ENCODE data around the gene TMEM183A. TPM values are rescaled to one million over a fixed set of nuclear protein-coding genes. Genes with fewer than 3 reads are reported as not detected.
"Not testable (repeated sequence)": the region's sequence is repeated elsewhere in the genome, so short reads cannot be mapped to it uniquely, and the experiment has no call there.

The TMEM183A gene
- total and polyA plus RNA-seq, 9 of the 15 experiments (the other 6 are each of a cell fraction or from before 2014, with no cell fraction given): 23.4 to 190 (median 124) TPM

GRCh38 chr1:203017061-203017460 lies 9.9 kb downstream of the TMEM183A start:
- Histone ChIP-seq H3K9me3 (replicated peaks; ENCODE audit: control insufficient read depth, insufficient read depth, low read depth, low read length) (no peaks in the 10 kb centered on the region), H3K4me2 (ENCODE audit: insufficient read depth, low read length) (no peak overlapping the region), H3K27ac (ENCODE audit: extremely low read depth, low read depth, low read length) (no peak overlapping the region), H4K20me1 (replicated peaks; ENCODE audit: control insufficient read depth, insufficient read depth, low read length) (no peaks in the 10 kb centered on the region), H3K79me2 (ENCODE audit: control insufficient read depth, insufficient read depth, low read length) (peaks cover 18% of the 10 kb centered on the region; the same call in 2 of the 3 replicates), H3K4me1 (replicated peaks in 1 of 2; ENCODE audit: control insufficient read depth in 2 of 2, insufficient read depth in 2 of 2, low read length in 2 of 2) (no peaks in the 10 kb centered on the region), H3K4me3 (no peak overlapping the region), H3K9ac (ENCODE audit: insufficient read depth in 1 of 2, low read depth in 2 of 2, low read length in 2 of 2) (no peak overlapping the region), H3K27me3 (ENCODE audit: control insufficient read depth in 2 of 2, insufficient read depth in 2 of 2, low read length in 2 of 2) (no peaks in the 10 kb centered on the region), H3K9me1 (ENCODE audit: control insufficient read depth, insufficient read depth, low read length) (no peaks in the 10 kb centered on the region), H3K36me3 (ENCODE audit: control insufficient read depth, insufficient read depth, low read length) (peaks cover 98% of the 10 kb centered on the region), H2AFZ (ENCODE audit: low read depth, low read length) (no peak overlapping the region)
- CTCF ChIA-PET (ENCODE audit: low intra/inter-chr PET ratio): no interaction called here
- intact Hi-C loops (cut with micrococcal nuclease) (no loop called here), in situ Hi-C loops (cut with MboI) (no loop called here)
- WGBS (ENCODE audit: insufficient coverage, low coverage, missing lambda C conversion rate): 95% methylated on average over 4 of the region's 4 CpGs
- no peak for FAIRE-seq
- no peak for ATAC-seq
- BruUV-seq (replicated peaks): no TSS peak
- TF ChIP-seq HNRNPH1 (optimal IDR thresholded peaks at IDR 0.05; ENCODE audit: low read depth, low read length) (no peak), PURB (CRISPR knock-in tag; IDR thresholded peaks at IDR 0.05; ENCODE audit: low read depth) (no peak), TRIM25 (IDR thresholded peaks at IDR 0.05; ENCODE audit: borderline replicate concordance) (no peak)
- no peak for DNase-seq (ENCODE audit: extremely low read depth in 1 of 4, low spot score in 3 of 4)
- POLR2A ChIA-PET: interaction anchor here (1.9 to 4.2 kb wide), 2 partner anchors 9 to 10 kb away, joined by 10 to 22 read pairs; partner anchors contain the start of genes PPFIA4 and TMEM183A

- H3K27me3 ChIP-seq (ENCODE audit: control insufficient read depth in 2 of 2, insufficient read depth in 2 of 2, low read length in 2 of 2): no peaks in the 10 kb centered on the region
- ChIA-PET CTCF (ENCODE audit: low intra/inter-chr PET ratio) (no interaction called here), POLR2A (interaction anchor here (1.9 to 4.2 kb wide), 2 partner anchors 10 kb away, joined by 10 to 22 read pairs; partner anchors contain the start of genes PPFIA4 and TMEM183A)
- no peak overlapping the region for H3K9ac ChIP-seq (ENCODE audit: insufficient read depth in 1 of 2, low read depth in 2 of 2, low read length in 2 of 2)
- WGBS (ENCODE audit: insufficient coverage, low coverage, missing lambda C conversion rate): 94% methylated on average over 6 of the region's 6 CpGs
- H3K36me3 ChIP-seq (ENCODE audit: control insufficient read depth, insufficient read depth, low read length): peaks cover 98% of the 10 kb centered on the region
- peaks cover 13% of the 10 kb centered on the region; the same call in 2 of the 3 replicates for H3K79me2 ChIP-seq (ENCODE audit: control insufficient read depth, insufficient read depth, low read length)
- H3K4me1 ChIP-seq (replicated peaks in 1 of 2; ENCODE audit: control insufficient read depth in 2 of 2, insufficient read depth in 2 of 2, low read length in 2 of 2): no peaks in the 10 kb centered on the region
- no peaks in the 10 kb centered on the region for H3K9me3 ChIP-seq (replicated peaks; ENCODE audit: control insufficient read depth, insufficient read depth, low read depth, low read length)
- in situ Hi-C loops (cut with MboI): no loop called here
- no peak for FAIRE-seq
- H3K27ac ChIP-seq (ENCODE audit: extremely low read depth, low read depth, low read length): no peak overlapping the region
- no peak overlapping the region for H3K4me2 ChIP-seq (ENCODE audit: insufficient read depth, low read length)
- H3K9me1 ChIP-seq (ENCODE audit: control insufficient read depth, insufficient read depth, low read length): no peaks in the 10 kb centered on the region
- no peak overlapping the region for H2AFZ ChIP-seq (ENCODE audit: low read depth, low read length)
- no peak for DNase-seq (ENCODE audit: extremely low read depth in 1 of 4, low spot score in 3 of 4)
- no peak for ATAC-seq
- TF ChIP-seq SAFB (IDR thresholded peaks at IDR 0.05; ENCODE audit: borderline replicate concordance, low read depth, low read length): no peak
- no peak overlapping the region for H3K4me3 ChIP-seq
- no TSS peak for BruUV-seq (replicated peaks)
- intact Hi-C loops (cut with micrococcal nuclease): no loop called here
- H4K20me1 ChIP-seq (replicated peaks; ENCODE audit: control insufficient read depth, insufficient read depth, low read length): no peaks in the 10 kb centered on the region
Observed at GRCh38 chr1:203017692-203018091, 10.5 kb downstream of the TMEM183A start.

- H3K4me2 ChIP-seq (ENCODE audit: insufficient read depth, low read length); DNase-seq (ENCODE audit: extremely low read depth in 1 of 4, low spot score in 3 of 4); intact Hi-C loops (cut with micrococcal nuclease); H3K79me2 ChIP-seq (ENCODE audit: control insufficient read depth, insufficient read depth, low read length); CTCF ChIA-PET (ENCODE audit: low intra/inter-chr PET ratio); H2AFZ ChIP-seq (ENCODE audit: low read depth, low read length); H3K9me1 ChIP-seq (ENCODE audit: control insufficient read depth, insufficient read depth, low read length); H3K27me3 ChIP-seq (ENCODE audit: control insufficient read depth in 2 of 2, insufficient read depth in 2 of 2, low read length in 2 of 2); H3K4me3 ChIP-seq; H3K9ac ChIP-seq (ENCODE audit: insufficient read depth in 1 of 2, low read depth in 2 of 2, low read length in 2 of 2); BruUV-seq (replicated peaks); H3K27ac ChIP-seq (ENCODE audit: extremely low read depth, low read depth, low read length); H4K20me1 ChIP-seq (replicated peaks; ENCODE audit: control insufficient read depth, insufficient read depth, low read length); in situ Hi-C loops (cut with MboI); H3K9me3 ChIP-seq (replicated peaks; ENCODE audit: control insufficient read depth, insufficient read depth, low read depth, low read length): not testable (repeated sequence)
- FAIRE-seq (peak; percentile 86), ATAC-seq (peak; percentile 64)
- Histone ChIP-seq H3K36me3 (ENCODE audit: control insufficient read depth, insufficient read depth, low read length) (peaks cover 75% of the 10 kb centered on the region), H3K4me1 (replicated peaks in 1 of 2; ENCODE audit: control insufficient read depth in 2 of 2, insufficient read depth in 2 of 2, low read length in 2 of 2) (peaks cover 11 to 15% of the 10 kb centered on the region in 2 experiments; a peak in 4 of 5 replicates)
- WGBS (ENCODE audit: insufficient coverage, low coverage, missing lambda C conversion rate): 72% methylated on average over 3 of the region's 10 CpGs
- POLR2A ChIA-PET: interaction anchor here (1.4 to 3.2 kb wide), 4 partner anchors 10 to 16 kb away, joined by 5 to 14 read pairs (median 10); partner anchors contain the start of gene TMEM183A
Observed at GRCh38 chr1:203022855-203023254, 15.7 kb downstream of the TMEM183A start.
